ENCODE measurements around the gene SLC22A6.

The SLC22A6 gene

GRCh38 chr11:62931499-62932278 is 53.1 kb downstream of the SLC22A6 start:
- H3K36me3 Mint-ChIP-seq: no peaks in the 10 kb centered on the region
- H3K27ac Mint-ChIP-seq: no peak overlapping the region
- no peak overlapping the region for H3K4me3 Mint-ChIP-seq
- H3K9me3 Mint-ChIP-seq: no peaks in the 10 kb centered on the region
- DNase-seq (ENCODE audit: low spot score in 2 of 2) (no peak), ATAC-seq (ENCODE audit: low read depth) (no peak)
- H3K4me1 Mint-ChIP-seq: peaks cover 2% of the 10 kb centered on the region
- H3K27me3 Mint-ChIP-seq: peaks cover 32% of the 10 kb centered on the region

GRCh38 chr11:62930666-62931065 is 54.1 kb downstream of the SLC22A6 start:
- H3K4me3 Mint-ChIP-seq: no peak overlapping the region
- peaks cover 32% of the 10 kb centered on the region for H3K27me3 Mint-ChIP-seq
- no peak for DNase-seq (ENCODE audit: low spot score in 2 of 2)
- no peak overlapping the region for H3K27ac Mint-ChIP-seq
- H3K36me3 Mint-ChIP-seq: no peaks in the 10 kb centered on the region
- peaks cover 3% of the 10 kb centered on the region for H3K4me1 Mint-ChIP-seq
- ATAC-seq (ENCODE audit: low read depth): no peak
- H3K9me3 Mint-ChIP-seq: no peaks in the 10 kb centered on the region

- H3K4me3 Mint-ChIP-seq: no peak overlapping the region
- H3K9me3 Mint-ChIP-seq: no peaks in the 10 kb centered on the region
- H3K27me3 Mint-ChIP-seq: peaks cover 34% of the 10 kb centered on the region
- ATAC-seq (ENCODE audit: low read depth): no peak
- DNase-seq (ENCODE audit: low spot score in 2 of 2): no peak
- no peaks in the 10 kb centered on the region for H3K36me3 Mint-ChIP-seq
- peaks cover 5% of the 10 kb centered on the region for H3K4me1 Mint-ChIP-seq
- H3K27ac Mint-ChIP-seq: no peak overlapping the region
Observed at GRCh38 chr11:62930157-62930556, 54.6 kb downstream of the SLC22A6 start.

DNA sequence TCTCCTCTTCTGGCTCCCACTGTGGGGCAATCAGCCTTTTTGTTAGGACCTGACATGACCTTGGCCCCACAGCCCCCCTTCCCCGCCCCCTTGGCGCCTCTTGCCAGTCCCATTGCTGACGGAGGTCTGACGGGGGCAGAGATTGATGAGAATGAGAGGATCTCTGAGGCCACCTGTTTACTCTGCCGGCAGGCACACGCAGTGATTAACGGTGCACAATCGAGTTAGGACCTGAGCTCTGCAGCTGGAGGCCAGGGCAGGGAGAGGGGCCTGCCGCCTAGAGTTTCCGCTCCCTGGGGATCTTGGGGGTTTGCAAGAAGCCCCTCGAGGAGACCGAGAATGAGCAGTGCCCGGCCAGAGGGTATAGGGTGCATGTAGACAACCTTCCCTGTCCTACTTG is 56.8 kb downstream of the SLC22A6 start:
- H3K27ac Mint-ChIP-seq: no peak overlapping the region
- no peak for ATAC-seq (ENCODE audit: low read depth)
- H3K27me3 Mint-ChIP-seq: peaks cover 34% of the 10 kb centered on the region
- H3K9me3 Mint-ChIP-seq: no peaks in the 10 kb centered on the region
- no peak for DNase-seq (ENCODE audit: low spot score in 2 of 2)
- H3K4me3 Mint-ChIP-seq: no peak overlapping the region
- H3K4me1 Mint-ChIP-seq: peaks cover 8% of the 10 kb centered on the region
- H3K36me3 Mint-ChIP-seq: no peaks in the 10 kb centered on the region

DNA sequence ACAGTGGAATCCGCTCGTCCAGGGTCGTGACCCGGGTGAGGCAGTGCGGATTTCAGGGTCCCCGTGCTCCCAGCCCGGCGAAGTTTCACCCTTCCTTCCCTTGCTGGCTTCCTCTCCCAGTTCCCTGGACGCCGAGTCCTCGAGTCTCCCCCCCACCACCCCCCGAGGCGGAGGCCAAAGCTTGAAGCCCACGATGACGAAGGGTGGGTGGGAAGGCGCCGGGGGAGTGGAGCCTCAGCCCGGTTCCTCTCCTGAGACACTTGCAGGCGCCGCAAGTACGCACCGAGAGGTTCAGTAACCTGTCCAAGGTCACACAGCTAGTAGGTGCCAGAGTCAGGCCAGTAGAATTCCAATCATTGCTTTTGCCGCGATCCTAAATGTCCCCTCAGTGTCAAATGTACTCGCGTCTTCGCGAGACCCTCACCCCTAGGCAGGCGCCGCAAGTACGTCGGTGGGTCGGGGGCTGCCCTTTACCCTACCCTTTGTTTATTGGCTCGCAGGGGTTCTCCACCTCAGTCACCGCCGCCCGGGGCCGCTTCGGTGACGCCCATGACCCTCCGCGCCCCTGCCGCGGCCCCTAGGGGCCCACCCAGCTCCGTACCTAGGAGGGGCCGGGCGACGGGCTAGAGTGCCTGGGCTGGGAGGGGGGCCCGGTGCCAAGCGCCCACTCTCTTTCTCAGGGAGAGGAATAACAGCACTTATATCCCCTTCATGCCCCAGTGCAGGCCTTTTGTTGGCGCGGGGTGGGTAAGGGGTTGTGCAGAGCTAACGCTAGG is 57.9 kb downstream of the SLC22A6 start:
- H3K27ac Mint-ChIP-seq: no peak overlapping the region
- ATAC-seq (ENCODE audit: low read depth) (no peak), DNase-seq (ENCODE audit: low spot score in 2 of 2) (no peak)
- peaks cover 33% of the 10 kb centered on the region for H3K27me3 Mint-ChIP-seq
- H3K36me3 Mint-ChIP-seq: no peaks in the 10 kb centered on the region
- H3K4me3 Mint-ChIP-seq: no peak overlapping the region
- peaks cover 10% of the 10 kb centered on the region for H3K4me1 Mint-ChIP-seq
- no peaks in the 10 kb centered on the region for H3K9me3 Mint-ChIP-seq

Measured in memory B cell (primary cell).